HUES6 (cell line): ENCODE data around the gene INVS.
"Not testable (repeated sequence)": the region's sequence is repeated elsewhere in the genome, so short reads cannot be mapped to it uniquely, and the experiment has no call there.

Experiments
- H3K27ac ChIP-seq: 2 replicates; pipeline ENCODE4 v1.7.0; 2013; ENCODE audit warnings: low read depth, mild to moderate bottlenecking, low read length, inconsistent platforms
- H3K27me3 ChIP-seq: 2 replicates; pipeline ENCODE4 v1.6.1; 2013; ENCODE audit warnings: low read length; ENCODE audit not compliant: control insufficient read depth, insufficient read depth
- H3K36me3 ChIP-seq: 2 replicates; pipeline ENCODE4 v1.6.1; 2013; ENCODE audit warnings: low read length; ENCODE audit not compliant: control insufficient read depth, insufficient read depth
- H3K4me1 ChIP-seq: 2 replicates; pipeline ENCODE4 v1.6.1; 2013; ENCODE audit warnings: low read length; ENCODE audit not compliant: control insufficient read depth, insufficient read depth
- H3K4me3 ChIP-seq: 2 replicates; pipeline ENCODE4 v1.5.1; 2013; ENCODE audit warnings: low read depth, low read length
- H3K9ac ChIP-seq: one replicate; pipeline ENCODE4 v1.6.1; 2013; ENCODE audit warnings: mild to moderate bottlenecking, low read length
- H3K9me3 ChIP-seq: 2 replicates; pipeline ENCODE4 v1.6.1; 2013; ENCODE audit warnings: low read depth, low read length; ENCODE audit not compliant: control insufficient read depth, insufficient read depth

Gene INVS

GRCh38 chr9:100220936-100221335, 121.9 kb downstream of the INVS start:
- no peaks in the 10 kb centered on the region for H3K36me3 ChIP-seq
- H3K9ac ChIP-seq: no peak overlapping the region
- H3K4me3 ChIP-seq: no peak overlapping the region
- no peaks in the 10 kb centered on the region; the same call in 1 of the 2 replicates for H3K4me1 ChIP-seq
- no peak overlapping the region for H3K27ac ChIP-seq
- H3K9me3 ChIP-seq: no peaks in the 10 kb centered on the region
- H3K27me3 ChIP-seq: no peaks in the 10 kb centered on the region

GRCh38 chr9:100221538-100221937, 122.5 kb downstream of the INVS start:
- Histone ChIP-seq H3K9ac (no peak overlapping the region), H3K27ac (no peak overlapping the region), H3K4me3 (no peak overlapping the region), H3K36me3 (no peaks in the 10 kb centered on the region; the same call in 1 of the 2 replicates), H3K4me1 (no peaks in the 10 kb centered on the region; the same call in 1 of the 2 replicates), H3K9me3 (no peaks in the 10 kb centered on the region), H3K27me3 (no peaks in the 10 kb centered on the region)

- Histone ChIP-seq H3K27ac (no peak overlapping the region), H3K9me3 (no peaks in the 10 kb centered on the region), H3K9ac (no peak overlapping the region), H3K36me3 (peaks cover 2% of the 10 kb centered on the region), H3K4me3 (no peak overlapping the region), H3K4me1 (no peaks in the 10 kb centered on the region), H3K27me3 (no peaks in the 10 kb centered on the region)
These were observed 123.6 kb downstream of the INVS start for GRCh38 chr9:100222674-100223073.

DNA sequence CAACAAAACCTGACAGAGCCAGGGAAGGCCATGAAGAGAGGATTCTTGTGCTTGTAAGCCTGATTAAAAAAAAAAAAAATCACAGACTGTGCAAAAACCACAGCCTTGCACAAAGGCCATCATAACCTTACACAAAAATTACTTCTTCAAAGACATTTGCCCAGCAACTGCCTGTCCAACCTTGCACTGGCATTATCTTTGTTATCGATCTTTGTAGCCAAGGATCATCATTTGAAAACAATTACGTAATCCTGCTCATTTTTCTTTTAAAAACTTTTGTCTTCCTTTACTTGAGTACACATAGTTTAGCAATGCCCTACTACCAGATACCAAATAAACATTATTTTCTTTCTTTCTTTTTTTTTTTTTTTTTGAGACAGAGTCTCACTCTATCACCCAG, 128.6 kb downstream of the INVS start:
- Histone ChIP-seq H3K36me3 (peaks cover 3% of the 10 kb centered on the region), H3K27ac (no peak overlapping the region), H3K27me3 (no peaks in the 10 kb centered on the region), H3K4me3 (no peak overlapping the region), H3K9ac (no peak overlapping the region), H3K4me1 (no peaks in the 10 kb centered on the region), H3K9me3 (no peaks in the 10 kb centered on the region)

GRCh38 chr9:100228352-100228869, 129.4 kb downstream of the INVS start:
- H3K9me3 ChIP-seq: no peaks in the 10 kb centered on the region; the same call in 1 of the 2 replicates
- no peaks in the 10 kb centered on the region for H3K4me1 ChIP-seq
- no peaks in the 10 kb centered on the region for H3K27me3 ChIP-seq
- H3K27ac ChIP-seq: no peak overlapping the region
- H3K4me3 ChIP-seq: no peak overlapping the region
- H3K36me3 ChIP-seq: peaks cover 3% of the 10 kb centered on the region
- no peak overlapping the region for H3K9ac ChIP-seq

DNA sequence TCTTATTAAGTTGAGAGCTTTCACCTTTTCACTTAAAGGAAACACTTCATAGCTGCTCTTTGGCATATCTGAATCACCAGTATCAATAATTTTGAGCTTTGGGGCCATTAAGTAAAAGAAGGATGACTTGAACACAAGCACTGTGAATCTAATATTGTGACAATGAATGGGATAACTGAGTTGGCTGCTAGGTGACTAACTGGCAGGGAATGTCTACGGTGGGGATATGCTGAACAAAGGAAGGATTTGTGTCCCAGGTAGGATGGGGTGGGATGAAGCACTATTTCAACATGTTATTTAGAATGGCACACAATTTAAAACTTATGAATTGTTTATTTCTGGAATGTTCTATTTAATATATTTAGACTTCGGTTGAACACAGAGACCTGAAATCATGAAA, 130.1 kb downstream of the INVS start:
- Histone ChIP-seq H3K4me3 (no peak overlapping the region), H3K9me3 (no peaks in the 10 kb centered on the region; the same call in 1 of the 2 replicates), H3K9ac (no peak overlapping the region), H3K27ac (no peak overlapping the region), H3K36me3 (peaks cover 3% of the 10 kb centered on the region), H3K4me1 (no peaks in the 10 kb centered on the region), H3K27me3 (no peaks in the 10 kb centered on the region)

DNA sequence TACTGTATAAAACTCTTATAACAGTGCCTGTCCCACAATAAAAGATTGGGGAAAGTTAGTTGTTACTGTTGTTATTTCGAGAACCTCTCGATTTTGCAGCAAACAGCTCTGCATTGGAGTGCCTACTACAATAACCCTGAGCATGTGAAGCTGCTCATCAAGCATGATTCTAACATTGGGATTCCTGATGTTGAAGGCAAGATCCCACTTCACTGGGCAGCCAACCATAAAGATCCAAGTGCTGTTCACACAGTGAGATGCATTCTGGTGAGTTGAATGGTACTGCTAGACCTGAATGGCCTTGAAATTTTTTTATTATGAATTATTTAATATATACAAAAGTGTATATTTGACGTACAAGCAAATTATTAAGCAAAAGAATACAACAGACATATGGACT, 130.5 kb downstream of the INVS start:
- Histone ChIP-seq H3K27ac (no peak overlapping the region), H3K36me3 (peaks cover 3% of the 10 kb centered on the region), H3K9ac (no peak overlapping the region)

GRCh38 chr9:100236986-100237385, 137.9 kb downstream of the INVS start:
- H3K36me3 ChIP-seq, H3K9ac ChIP-seq, H3K4me1 ChIP-seq, H3K27ac ChIP-seq, H3K4me3 ChIP-seq, H3K9me3 ChIP-seq, H3K27me3 ChIP-seq: not testable (repeated sequence)

More for the DNA sequence above, 130.5 kb downstream of the INVS start:
- no peaks in the 10 kb centered on the region; the same call in 1 of the 2 replicates for H3K9me3 ChIP-seq
- H3K4me1 ChIP-seq: no peaks in the 10 kb centered on the region
- H3K4me3 ChIP-seq: no peak overlapping the region
- no peaks in the 10 kb centered on the region for H3K27me3 ChIP-seq

DNA sequence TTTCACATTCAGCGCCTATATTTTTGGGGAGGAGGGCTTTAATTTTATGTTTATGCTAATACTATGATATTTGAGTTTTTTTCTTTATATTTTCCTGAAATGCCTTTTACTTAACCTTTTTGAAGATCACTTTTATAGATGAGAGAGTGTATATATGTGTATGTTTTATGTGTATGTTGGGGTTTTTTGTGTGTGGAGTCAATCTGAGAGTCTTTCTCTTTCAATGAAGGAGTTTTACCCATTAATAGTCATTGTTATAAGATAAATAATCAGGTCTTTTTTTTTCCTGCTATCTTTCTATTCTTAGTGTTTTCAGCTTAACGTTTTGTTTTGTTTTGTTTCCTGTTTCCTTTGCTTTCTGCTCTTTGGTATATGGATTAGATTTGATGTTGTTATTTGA, 141.5 kb downstream of the INVS start:
- peaks cover 5% of the 10 kb centered on the region; the same call in 1 of the 2 replicates for H3K4me1 ChIP-seq
- H3K27me3 ChIP-seq: no peaks in the 10 kb centered on the region
- no peak overlapping the region for H3K9ac ChIP-seq
- H3K9me3 ChIP-seq: peaks cover 6% of the 10 kb centered on the region; the same call in 1 of the 2 replicates
- H3K4me3 ChIP-seq: no peak overlapping the region
- peaks cover 2% of the 10 kb centered on the region; the same call in 1 of the 2 replicates for H3K36me3 ChIP-seq
- H3K27ac ChIP-seq: no peak overlapping the region

GRCh38 chr9:100267211-100267610, 168.2 kb downstream of the INVS start:
- Histone ChIP-seq H3K4me1 (peaks cover 3% of the 10 kb centered on the region; the same call in 1 of the 2 replicates), H3K27me3 (no peaks in the 10 kb centered on the region), H3K36me3 (no peaks in the 10 kb centered on the region), H3K27ac (no peak overlapping the region), H3K4me3 (no peak overlapping the region), H3K9me3 (no peaks in the 10 kb centered on the region), H3K9ac (no peak overlapping the region)

GRCh38 chr9:100268271-100268670, 169.2 kb downstream of the INVS start:
- Histone ChIP-seq H3K36me3 (no peaks in the 10 kb centered on the region), H3K9ac (no peak overlapping the region), H3K27me3 (no peaks in the 10 kb centered on the region), H3K4me3 (no peak overlapping the region), H3K4me1 (peaks cover 3% of the 10 kb centered on the region; the same call in 1 of the 2 replicates), H3K9me3 (no peaks in the 10 kb centered on the region), H3K27ac (no peak overlapping the region)
